ENCODE results near the gene SRPX. TPM values are rescaled to one million over a fixed set of nuclear protein-coding genes. Genes with fewer than 3 reads are reported as not detected.

Gene SRPX
- 10 to 100 TPM in 4 of 7 donors, 1 to 10 TPM in 3; 2.1 to 56.6 (median 14.9) TPM for total RNA-seq
- 100 to 1,000 TPM in 1 of 2 donors, 10 to 100 TPM in 1; 18.1 to 108 TPM for polyA plus RNA-seq
- long read RNA-seq, donor 1, transcript SRPX-201 (10 exons, 1,874 nt) = major isoform, 15 of 17 reads
- long read RNA-seq, donor 1, partial matches to known transcripts = 0 of 17 reads
- long read RNA-seq, donor 1, other reads (novel, unspliced or antisense) = 1 of 17 reads
- long read RNA-seq, donor 2, transcript SRPX-201 (10 exons, 1,874 nt) = major isoform, 21 of 24 reads
- long read RNA-seq, donor 2, partial matches to known transcripts = 0 of 24 reads
- long read RNA-seq, donor 2, other reads (novel, unspliced or antisense) = 0 of 24 reads
- long read RNA-seq, donor 3, transcript SRPX-205 (9 exons, 1,780 nt) = minor isoform, 8 of 145 reads
- long read RNA-seq, donor 3, transcript SRPX-206 (9 exons, 1,842 nt) = minor isoform, 14 of 145 reads
- long read RNA-seq, donor 3, transcript SRPX-201 (10 exons, 1,874 nt) = major isoform, 113 of 145 reads
- long read RNA-seq, donor 3, partial matches to known transcripts = 6 of 145 reads
- long read RNA-seq, donor 3, other reads (novel, unspliced or antisense) = 4 of 145 reads

- Histone ChIP-seq H3K36me3 (no peaks in the 10 kb centered on the region), H3K4me1 (ENCODE audit: insufficient read depth) (no peaks in the 10 kb centered on the region), H3K27ac (no peak within 1 kb of the TSS), H3K4me3 (peak within 1 kb of the TSS; percentile 34), H3K9me3 (no peaks in the 10 kb centered on the region), H3K27me3 (no peaks in the 10 kb centered on the region)
- intact Hi-C loops (cut with DNase I) = no loop called here
- DNase-seq = peak in 3 of 5 donors; percentile 7 to 32 (median 21)
- TF ChIP-seq CTCF (IDR thresholded peaks at IDR 0.05) = no peak
- no peak for TF ChIP-seq EP300 (IDR thresholded peaks at IDR 0.05)
- no peak for TF ChIP-seq POLR2A (IDR thresholded peaks at IDR 0.05)
- 27 to 40% (median 35%) methylated on average over 76 of the region's 76 CpGs for WGBS, 3 donors
These were observed at the start of gene SRPX for GRCh38 chrX:38220415-38221390. SRPX (minus strand) TSS chrX:38220871; CDS start chrX:38220792, 79 bp downstream.

GRCh38 chrX:38268011-38268410 lies 47.3 kb upstream of the SRPX start:
- DNase-seq = no peak
- H3K9me3 ChIP-seq = no peaks in the 10 kb centered on the region
- no peaks in the 10 kb centered on the region for H3K4me1 ChIP-seq (ENCODE audit: insufficient read depth)
- no peaks in the 10 kb centered on the region for H3K36me3 ChIP-seq
- H3K27ac ChIP-seq = no peak overlapping the region
- WGBS, 3 donors = 85 to 91% (median 85%) methylated on average over 3 of the region's 3 CpGs
- no peak overlapping the region for H3K4me3 ChIP-seq
- TF ChIP-seq POLR2A (IDR thresholded peaks at IDR 0.05) = no peak
- TF ChIP-seq CTCF (IDR thresholded peaks at IDR 0.05) = no peak
- no peak for TF ChIP-seq EP300 (IDR thresholded peaks at IDR 0.05)
- H3K27me3 ChIP-seq = no peaks in the 10 kb centered on the region
- intact Hi-C loops (cut with DNase I) = loop anchor here in 1 of 4 donors (10.0 kb wide), 1 partner anchor 1573 kb away; no protein-coding TSS in a partner anchor

GRCh38 chrX:38262715-38263620 lies 42.3 kb upstream of the SRPX start:
- intact Hi-C loops (cut with DNase I) = loop anchor here in 1 of 4 donors (10.0 kb wide), 1 partner anchor 1568 kb away; no protein-coding TSS in a partner anchor
- 78 to 84% (median 79%) methylated on average over 9 of the region's 9 CpGs for WGBS, 3 donors
- H3K27ac ChIP-seq = no peak overlapping the region

More at GRCh38 chrX:38262715-38263620, 42.3 kb upstream of the SRPX start:
- no peak for TF ChIP-seq CTCF (IDR thresholded peaks at IDR 0.05)
- TF ChIP-seq POLR2A (IDR thresholded peaks at IDR 0.05) = no peak
- TF ChIP-seq EP300 (IDR thresholded peaks at IDR 0.05) = no peak
- Histone ChIP-seq H3K36me3 (no peaks in the 10 kb centered on the region), H3K4me3 (no peak overlapping the region), H3K9me3 (no peaks in the 10 kb centered on the region), H3K4me1 (ENCODE audit: insufficient read depth) (no peaks in the 10 kb centered on the region), H3K27me3 (no peaks in the 10 kb centered on the region)
- DNase-seq = no peak

All from ovary (tissue), 10 donors.